ENCODE data around the gene TMCC1. TPM values are rescaled to one million over a fixed set of nuclear protein-coding genes. Genes with fewer than 3 reads are reported as not detected.

Gene TMCC1
- total RNA-seq, 1 donor from 2014 or later, result 16.7 TPM

GRCh38 chr3:129738172-129738571 is 155.3 kb downstream of the TMCC1 start:
- no peaks in the 10 kb centered on the region for H3K4me1 ChIP-seq
- no peaks in the 10 kb centered on the region for H3K27me3 ChIP-seq
- intact Hi-C loops (cut with DNase I), result no loop called here
- H3K4me3 ChIP-seq, result no peak overlapping the region
- H3K9me3 ChIP-seq, result no peaks in the 10 kb centered on the region
- no peaks in the 10 kb centered on the region for H3K36me3 ChIP-seq
- no peak overlapping the region for H3K27ac ChIP-seq
- TF ChIP-seq POLR2AphosphoS5 (IDR thresholded peaks at IDR 0.05; ENCODE audit: insufficient read depth in 1 of 2, low read depth in 1 of 2) (no peak), POLR2A (IDR thresholded peaks at IDR 0.05) (no peak)
- TF ChIP-seq, protein P1, sequence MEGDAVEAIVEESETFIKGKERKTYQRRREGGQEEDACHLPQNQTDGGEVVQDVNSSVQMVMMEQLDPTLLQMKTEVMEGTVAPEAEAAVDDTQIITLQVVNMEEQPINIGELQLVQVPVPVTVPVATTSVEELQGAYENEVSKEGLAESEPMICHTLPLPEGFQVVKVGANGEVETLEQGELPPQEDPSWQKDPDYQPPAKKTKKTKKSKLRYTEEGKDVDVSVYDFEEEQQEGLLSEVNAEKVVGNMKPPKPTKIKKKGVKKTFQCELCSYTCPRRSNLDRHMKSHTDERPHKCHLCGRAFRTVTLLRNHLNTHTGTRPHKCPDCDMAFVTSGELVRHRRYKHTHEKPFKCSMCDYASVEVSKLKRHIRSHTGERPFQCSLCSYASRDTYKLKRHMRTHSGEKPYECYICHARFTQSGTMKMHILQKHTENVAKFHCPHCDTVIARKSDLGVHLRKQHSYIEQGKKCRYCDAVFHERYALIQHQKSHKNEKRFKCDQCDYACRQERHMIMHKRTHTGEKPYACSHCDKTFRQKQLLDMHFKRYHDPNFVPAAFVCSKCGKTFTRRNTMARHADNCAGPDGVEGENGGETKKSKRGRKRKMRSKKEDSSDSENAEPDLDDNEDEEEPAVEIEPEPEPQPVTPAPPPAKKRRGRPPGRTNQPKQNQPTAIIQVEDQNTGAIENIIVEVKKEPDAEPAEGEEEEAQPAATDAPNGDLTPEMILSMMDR (IDR thresholded peaks at IDR 0.05), result no peak
- no peak for DNase-seq (ENCODE audit: extremely low spot score in 2 of 2)

- no peak overlapping the region for H3K27ac ChIP-seq
- H3K27me3 ChIP-seq, result no peaks in the 10 kb centered on the region
- no peak for DNase-seq (ENCODE audit: extremely low spot score in 2 of 2)
- H3K4me3 ChIP-seq, result no peak overlapping the region
- TF ChIP-seq POLR2AphosphoS5 (IDR thresholded peaks at IDR 0.05; ENCODE audit: insufficient read depth in 1 of 2, low read depth in 1 of 2) (no peak), POLR2A (IDR thresholded peaks at IDR 0.05) (no peak)
- TF ChIP-seq, protein P1 (IDR thresholded peaks at IDR 0.05), result no peak
- H3K9me3 ChIP-seq, result no peaks in the 10 kb centered on the region
- H3K36me3 ChIP-seq, result no peaks in the 10 kb centered on the region
- H3K4me1 ChIP-seq, result no peaks in the 10 kb centered on the region
- intact Hi-C loops (cut with DNase I), result no loop called here
These were observed 157.4 kb downstream of the TMCC1 start for GRCh38 chr3:129736070-129736469.

GRCh38 chr3:129735638-129736037 is 157.9 kb downstream of the TMCC1 start:
- intact Hi-C loops (cut with DNase I), result no loop called here
- H3K27ac ChIP-seq, result no peak overlapping the region
- no peaks in the 10 kb centered on the region for H3K4me1 ChIP-seq
- no peak overlapping the region for H3K4me3 ChIP-seq
- H3K9me3 ChIP-seq, result no peaks in the 10 kb centered on the region
- no peak for DNase-seq (ENCODE audit: extremely low spot score in 2 of 2)
- TF ChIP-seq POLR2A (IDR thresholded peaks at IDR 0.05), result no peak
- no peak for TF ChIP-seq POLR2AphosphoS5 (IDR thresholded peaks at IDR 0.05; ENCODE audit: insufficient read depth in 1 of 2, low read depth in 1 of 2)
- TF ChIP-seq, protein P1 (IDR thresholded peaks at IDR 0.05), result no peak
- H3K36me3 ChIP-seq, result no peaks in the 10 kb centered on the region
- no peaks in the 10 kb centered on the region for H3K27me3 ChIP-seq

DNA sequence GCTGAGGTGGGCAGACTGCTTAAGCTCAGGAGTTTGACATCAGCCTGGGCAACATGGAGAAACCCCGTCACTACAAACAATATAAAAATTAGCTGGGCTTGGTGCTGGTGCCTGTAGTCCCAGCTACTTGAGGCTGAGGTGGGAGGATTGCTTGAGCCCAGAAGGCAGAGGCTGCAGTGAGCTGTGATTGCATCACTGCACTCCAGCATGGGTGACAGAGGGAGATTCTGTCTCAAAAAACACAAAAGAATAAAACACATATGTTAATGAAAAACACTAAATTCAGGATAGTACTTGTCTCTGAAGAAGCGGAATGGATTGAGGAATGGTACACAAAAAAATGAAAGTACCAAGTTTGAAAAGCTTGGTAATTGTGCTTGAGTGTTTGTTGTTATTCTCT is 159.1 kb downstream of the TMCC1 start:
- H3K4me1 ChIP-seq, result no peaks in the 10 kb centered on the region
- no peak overlapping the region for H3K27ac ChIP-seq
- TF ChIP-seq POLR2A (IDR thresholded peaks at IDR 0.05), result no peak
- TF ChIP-seq, protein P1 (IDR thresholded peaks at IDR 0.05), result no peak
- no peak for TF ChIP-seq POLR2AphosphoS5 (IDR thresholded peaks at IDR 0.05; ENCODE audit: insufficient read depth in 1 of 2, low read depth in 1 of 2)
- H3K36me3 ChIP-seq, result no peaks in the 10 kb centered on the region
- intact Hi-C loops (cut with DNase I), result no loop called here
- DNase-seq (ENCODE audit: extremely low spot score in 2 of 2), result no peak
- H3K9me3 ChIP-seq, result no peaks in the 10 kb centered on the region
- no peaks in the 10 kb centered on the region for H3K27me3 ChIP-seq
- no peak overlapping the region for H3K4me3 ChIP-seq

DNA sequence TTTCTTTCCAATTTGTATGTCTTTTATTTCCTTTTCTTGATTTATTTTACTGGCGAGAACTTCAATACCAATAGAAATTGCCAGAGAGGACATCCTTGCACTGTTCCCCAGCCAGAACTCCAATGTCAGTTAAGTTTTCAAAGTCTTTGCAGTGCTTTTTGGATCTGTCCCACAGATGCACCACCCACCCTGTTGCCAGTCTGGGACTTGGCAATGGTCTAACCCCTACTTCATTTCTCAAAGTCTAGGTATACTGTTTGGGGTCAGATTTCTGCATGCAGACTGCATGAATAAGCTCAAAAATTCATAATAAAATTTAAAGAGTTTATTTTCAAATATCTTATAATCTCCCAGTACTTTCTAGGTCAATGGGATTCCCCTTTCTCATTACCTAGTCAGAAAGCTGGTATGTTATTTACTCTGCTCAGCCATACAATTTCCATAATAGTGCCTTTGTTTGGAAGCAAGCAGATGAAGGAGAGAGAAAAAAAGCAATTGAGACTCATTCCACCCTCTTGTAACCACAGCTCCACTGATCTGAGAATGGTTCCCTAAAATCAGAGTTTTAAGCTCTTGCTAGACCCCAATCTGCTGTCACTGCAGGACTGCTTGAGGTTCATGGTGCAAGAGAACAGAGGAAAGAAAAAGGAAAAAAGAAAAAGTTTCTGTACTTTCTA is 161.2 kb downstream of the TMCC1 start:
- no peak overlapping the region for H3K27ac ChIP-seq
- no peak for TF ChIP-seq POLR2A (IDR thresholded peaks at IDR 0.05)
- no peak for TF ChIP-seq POLR2AphosphoS5 (IDR thresholded peaks at IDR 0.05; ENCODE audit: insufficient read depth in 1 of 2, low read depth in 1 of 2)
- TF ChIP-seq, protein P1 (IDR thresholded peaks at IDR 0.05), result no peak
- no peak overlapping the region for H3K4me3 ChIP-seq

More for the DNA sequence above, 161.2 kb downstream of the TMCC1 start:
- DNase-seq (ENCODE audit: extremely low spot score in 2 of 2), result no peak
- intact Hi-C loops (cut with DNase I), result no loop called here
- Histone ChIP-seq H3K27me3 (no peaks in the 10 kb centered on the region), H3K36me3 (no peaks in the 10 kb centered on the region), H3K9me3 (no peaks in the 10 kb centered on the region), H3K4me1 (peaks cover 5% of the 10 kb centered on the region)
